Upper lobe of left lung (tissue), 6 donors: ENCODE results near the gene ASB2. TPM values are rescaled to one million over a fixed set of nuclear protein-coding genes. Genes with fewer than 3 reads are reported as not detected.

Experiments used
- ATAC-seq, 2 donors: fragments of 200-7000 bp; cut with Tn5 transposase; one replicate each; pipeline ENCODE4 v1.9.1; 2022; ENCODE audit warnings: mild to moderate bottlenecking in 2 of 2, moderate library complexity in 2 of 2; ENCODE audit not compliant: low FRiP score in 2 of 2
- DNase-seq, 2 donors: peaks; one replicate each; pipeline ENCODE4 v3.0.0-alpha.2; 2019 to 2020
- H3K27ac ChIP-seq, 4 donors: fragments of 200-600 bp; sonication (generic); one replicate each; pipeline ENCODE4 v1.5.1; 2016 to 2019
- H3K27me3 ChIP-seq, 4 donors: fragments of 200-600 bp; sonication (generic); one replicate each; pipeline ENCODE4 v1.5.1; 2017 to 2019
- H3K36me3 ChIP-seq, 4 donors: fragments of 200-600 bp; sonication (generic); one replicate each; pipeline ENCODE4 v1.5.1; 2016 to 2019
- H3K4me1 ChIP-seq, 4 donors: fragments of 200-600 bp; sonication (generic); one replicate each; pipeline ENCODE4 v1.5.1; 2018 to 2019
- H3K4me3 ChIP-seq, 4 donors: fragments of 200-600 bp; sonication (generic); one replicate each; pipeline ENCODE4 v1.5.1; 2017 to 2019; ENCODE audit warnings: mild to moderate bottlenecking in 2 of 4, moderate library complexity in 1 of 4
- H3K9me3 ChIP-seq, 4 donors: fragments of 200-600 bp; sonication (generic); one replicate each; pipeline ENCODE4 v1.5.1; 2018 to 2019
- CTCF ChIP-seq, 6 experiments: fragments of 450-650 bp in 4 of 6; fragments of 200-600 bp in 2 of 6; sonication (generic) in 2 of 6; IDR thresholded peaks; one replicate each; pipeline ENCODE4 v1.5.1; 2016 to 2019; ENCODE audit warnings: antibody characterized with exemption in 6 of 6
- EP300 ChIP-seq, 4 donors: sonication (generic); formaldehyde crosslinking; IDR thresholded peaks; one replicate each; pipeline ENCODE4 v1.5.1; 2017; ENCODE audit warnings: antibody characterized with exemption in 4 of 4, control low read depth in 2 of 4
- POLR2A ChIP-seq, 4 donors: fragments of 450-650 bp; IDR thresholded peaks; one replicate each; pipeline ENCODE4 v1.5.1; 2016 to 2017; ENCODE audit warnings: antibody characterized with exemption in 4 of 4, mild to moderate bottlenecking in 2 of 4
- POLR2AphosphoS5 ChIP-seq, 2 donors: sonication (generic); formaldehyde crosslinking; IDR thresholded peaks; one replicate each; pipeline ENCODE4 v1.5.1; 2017; ENCODE audit warnings: antibody characterized with exemption in 2 of 2
- WGBS, 2 donors: methylation state at CpG; one replicate each; pipeline ENCODE4 v1.1.5; 2017 to 2018; 5-methylcytosine and 5-hydroxymethylcytosine counted together
- total RNA-seq, 6 donors: library from RNA; depleted of rRNA in 4 of 6; stranded (reverse); fragments of >200 nt in 4 of 6; gene quantifications; one replicate each; pipeline versions ENCODE4 v1.1.0 to v1.2.1, GENCODE V29; 2016 to 2021
- donor health status: DM: no; HTN: no; CAD: no; lungs with moderate emphysema.
- donor health status: DM: no; HTN: yes; CAD: no; lungs with severe emphysema.

The ASB2 gene
- total RNA-seq, 6 donors from 2014 or later = 0.76 to 2.2 (median 1.9) TPM; not detected in 1

- Histone ChIP-seq H3K4me1 (peaks cover 0 to 5% (median 0%) of the 10 kb centered on the region in 4 donors), H3K9me3 (no peaks in the 10 kb centered on the region), H3K27me3 (no peaks in the 10 kb centered on the region), H3K27ac (no peak overlapping the region), H3K36me3 (no peaks in the 10 kb centered on the region), H3K4me3 (no peak overlapping the region)
- no peak for TF ChIP-seq POLR2A (IDR thresholded peaks at IDR 0.05)
- no peak for TF ChIP-seq EP300 (IDR thresholded peaks at IDR 0.05)
- TF ChIP-seq CTCF (IDR thresholded peaks at IDR 0.05) = no peak
- TF ChIP-seq POLR2AphosphoS5 (IDR thresholded peaks at IDR 0.05) = no peak
- DNase-seq (no peak), ATAC-seq (no peak)
- WGBS, 2 donors = 88 to 93% methylated on average over 6 to 8 of the region's 8 CpGs
These were observed 52.7 kb downstream of the ASB2 start for GRCh38 chr14:93923626-93924025.

GRCh38 chr14:93921001-93921806 is 55.2 kb downstream of the ASB2 start:
- DNase-seq (no peak), ATAC-seq (no peak)
- H3K36me3 ChIP-seq = no peaks in the 10 kb centered on the region
- H3K4me1 ChIP-seq = peaks cover 0 to 7% (median 3%) of the 10 kb centered on the region in 4 donors
- no peak overlapping the region for H3K4me3 ChIP-seq
- H3K27ac ChIP-seq = no peak overlapping the region
- no peaks in the 10 kb centered on the region for H3K9me3 ChIP-seq
- TF ChIP-seq CTCF (IDR thresholded peaks at IDR 0.05) = no peak
- 86 to 87% methylated on average over 10 to 18 of the region's 18 CpGs for WGBS, 2 donors
- H3K27me3 ChIP-seq = no peaks in the 10 kb centered on the region

DNA sequence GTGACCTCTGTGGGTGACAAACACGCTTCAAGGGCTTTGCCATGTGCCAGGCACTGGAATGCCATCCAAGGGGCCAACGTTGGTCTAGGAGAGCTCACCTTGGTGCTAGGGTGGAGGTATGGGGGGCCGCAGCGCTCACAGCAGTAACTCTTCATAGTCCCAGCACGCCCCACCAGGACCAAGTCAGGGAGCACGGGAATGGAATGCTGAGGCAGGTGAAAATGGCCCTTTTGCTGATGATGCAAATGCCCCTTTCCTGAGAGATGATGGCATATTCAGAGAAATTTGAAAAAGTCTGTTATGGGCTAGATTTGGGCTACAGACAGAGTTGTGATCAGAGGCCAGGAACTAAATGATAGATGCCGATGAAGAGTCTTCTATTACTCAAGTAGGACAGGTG is 59.2 kb downstream of the ASB2 start:
- ATAC-seq (no peak), DNase-seq (no peak)
- 86% methylated on average over 7 of the region's 7 CpGs for WGBS, 2 donors
- Histone ChIP-seq H3K4me3 (no peak overlapping the region), H3K27me3 (no peaks in the 10 kb centered on the region), H3K36me3 (no peaks in the 10 kb centered on the region), H3K9me3 (peaks cover 0 to 5% (median 0%) of the 10 kb centered on the region in 4 donors), H3K27ac (peak overlapping the region in 1 of 4 donors; percentile 23), H3K4me1 (peaks cover 0 to 10% (median 3%) of the 10 kb centered on the region in 4 donors)
- TF ChIP-seq EP300 (IDR thresholded peaks at IDR 0.05) (no peak), CTCF (IDR thresholded peaks at IDR 0.05) (no peak), POLR2A (IDR thresholded peaks at IDR 0.05) (no peak), POLR2AphosphoS5 (IDR thresholded peaks at IDR 0.05) (no peak)

DNA sequence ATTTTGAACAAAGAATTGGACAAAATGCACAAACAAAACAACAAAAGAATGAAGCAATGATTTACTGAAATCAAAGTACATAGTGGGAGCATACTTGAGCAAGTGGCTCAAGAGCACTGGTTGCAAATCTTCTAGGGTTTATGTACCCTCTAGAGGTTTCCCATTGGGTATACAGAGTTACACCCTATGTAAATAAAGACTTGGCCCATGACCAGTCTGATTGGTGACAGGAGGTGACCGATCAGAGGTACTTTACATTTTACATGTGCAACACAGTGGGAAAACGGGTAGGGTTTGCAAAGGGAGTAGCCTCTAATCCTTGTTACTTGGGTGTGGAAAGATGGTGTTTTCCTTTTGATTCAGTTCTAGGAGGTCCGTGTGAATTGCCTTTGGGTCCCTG is 59.9 kb downstream of the ASB2 start:
- no peak for ATAC-seq
- 52 to 53% methylated on average over 3 of the region's 3 CpGs for WGBS, 2 donors

More for the DNA sequence above, 59.9 kb downstream of the ASB2 start:
- DNase-seq = no peak
- peak overlapping the region in 1 of 4 donors; percentile 23 for H3K27ac ChIP-seq
- no peak overlapping the region for H3K4me3 ChIP-seq
- H3K36me3 ChIP-seq = no peaks in the 10 kb centered on the region
- peaks cover 0 to 5% (median 0%) of the 10 kb centered on the region in 4 donors for H3K9me3 ChIP-seq
- peaks cover 0 to 10% (median 3%) of the 10 kb centered on the region in 4 donors for H3K4me1 ChIP-seq
- H3K27me3 ChIP-seq = no peaks in the 10 kb centered on the region
- no peak for TF ChIP-seq POLR2AphosphoS5 (IDR thresholded peaks at IDR 0.05)
- TF ChIP-seq CTCF (IDR thresholded peaks at IDR 0.05) = no peak
- TF ChIP-seq EP300 (IDR thresholded peaks at IDR 0.05) = peak in 1 of 4 donors; percentile 69
